Neural progenitor cell (in vitro differentiated cells): ENCODE results near the gene ACTR5.
A peak's percentile ranks its signal among the peaks of the same experiment; 100 is the strongest.

Experiments
- EZH2phosphoT487 ChIP-seq: fragments of 200-600 bp; sonication (generic); IDR thresholded peaks from 2 replicates; pipeline ENCODE4 v1.6.1; 2017; ENCODE audit warnings: antibody characterized with exemption
- TF ChIP-seq, protein P1 (sequence below): fragments of 200-600 bp; sonication (generic); IDR thresholded peaks from 2 replicates; pipeline ENCODE4 v1.5.1; 2017; ENCODE audit warnings: antibody characterized with exemption, mild to moderate bottlenecking

DNA sequence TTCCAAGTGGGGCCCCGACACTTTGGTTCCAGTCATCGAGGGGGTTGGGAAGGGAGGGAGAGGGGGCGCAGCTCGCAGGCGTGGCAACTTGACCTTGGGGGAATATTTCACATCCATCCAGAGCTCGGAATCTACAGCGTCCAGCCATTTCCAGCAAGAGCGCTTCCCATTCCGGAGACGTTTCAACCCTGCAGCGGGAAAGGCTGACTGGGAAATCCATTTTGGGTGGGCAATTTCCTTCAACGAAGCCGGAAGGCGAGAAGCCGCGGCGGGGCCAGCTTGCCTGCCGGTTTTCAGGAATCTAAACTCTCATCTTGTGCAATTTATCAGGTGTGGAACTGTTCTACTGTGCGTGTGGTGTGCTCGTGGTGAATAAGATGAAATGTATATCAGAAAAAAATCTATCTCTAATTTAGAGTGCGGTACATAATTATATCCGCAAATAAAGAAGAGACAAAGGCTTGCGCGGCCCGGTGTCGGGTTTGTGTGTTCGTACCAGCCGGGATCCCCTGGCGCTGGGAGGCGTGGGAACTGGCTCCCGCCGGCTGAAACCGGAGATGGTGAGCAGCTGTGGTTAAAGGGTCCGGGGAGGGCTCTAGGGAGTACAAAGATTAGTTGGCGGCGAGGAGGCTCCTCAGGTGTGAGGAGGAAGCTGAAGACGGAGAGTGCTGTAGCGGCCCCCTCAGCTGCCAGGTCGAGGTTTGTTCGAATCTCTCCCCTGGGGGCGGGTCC lies 19.2 kb upstream of the ACTR5 start:
- TF ChIP-seq, protein P1, sequence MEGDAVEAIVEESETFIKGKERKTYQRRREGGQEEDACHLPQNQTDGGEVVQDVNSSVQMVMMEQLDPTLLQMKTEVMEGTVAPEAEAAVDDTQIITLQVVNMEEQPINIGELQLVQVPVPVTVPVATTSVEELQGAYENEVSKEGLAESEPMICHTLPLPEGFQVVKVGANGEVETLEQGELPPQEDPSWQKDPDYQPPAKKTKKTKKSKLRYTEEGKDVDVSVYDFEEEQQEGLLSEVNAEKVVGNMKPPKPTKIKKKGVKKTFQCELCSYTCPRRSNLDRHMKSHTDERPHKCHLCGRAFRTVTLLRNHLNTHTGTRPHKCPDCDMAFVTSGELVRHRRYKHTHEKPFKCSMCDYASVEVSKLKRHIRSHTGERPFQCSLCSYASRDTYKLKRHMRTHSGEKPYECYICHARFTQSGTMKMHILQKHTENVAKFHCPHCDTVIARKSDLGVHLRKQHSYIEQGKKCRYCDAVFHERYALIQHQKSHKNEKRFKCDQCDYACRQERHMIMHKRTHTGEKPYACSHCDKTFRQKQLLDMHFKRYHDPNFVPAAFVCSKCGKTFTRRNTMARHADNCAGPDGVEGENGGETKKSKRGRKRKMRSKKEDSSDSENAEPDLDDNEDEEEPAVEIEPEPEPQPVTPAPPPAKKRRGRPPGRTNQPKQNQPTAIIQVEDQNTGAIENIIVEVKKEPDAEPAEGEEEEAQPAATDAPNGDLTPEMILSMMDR: no peak
- TF ChIP-seq EZH2phosphoT487: peak; percentile 98
